ENCODE data around the gene FARS2. TPM values are rescaled to one million over a fixed set of nuclear protein-coding genes. Genes with fewer than 3 reads are reported as not detected.

FARS2 gene
- total RNA-seq, 1 experiment from 2014 or later = 13.8 TPM

DNA sequence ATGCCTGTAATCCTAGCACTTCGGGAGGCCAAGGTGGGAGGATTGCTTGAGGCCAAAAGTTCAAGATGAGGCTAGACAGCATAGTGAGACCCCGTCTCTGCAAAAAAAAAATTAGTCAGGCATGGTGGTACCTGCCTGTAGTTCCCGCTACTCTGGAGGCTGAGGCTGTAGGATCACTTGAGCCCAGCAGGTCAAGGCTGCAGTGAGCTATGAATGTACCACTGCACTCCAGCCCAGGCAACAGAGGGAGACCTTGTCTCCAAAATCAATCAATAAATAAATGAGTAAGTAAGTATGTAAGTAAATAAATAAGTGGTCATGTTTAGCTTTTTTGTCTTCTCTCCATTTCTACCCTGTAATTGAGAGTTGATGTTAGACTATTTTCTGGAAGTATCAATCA, 336.8 kb downstream of the FARS2 start:
- CTCF ChIA-PET = no interaction called here
- RAD21 ChIA-PET (ENCODE audit: low non-redundant PET in 1 of 2, low total read pairs in 2 of 2, uncharacterized antibody in 2 of 2, unreplicated experiment in 2 of 2) = no interaction called here
- POLR2A ChIA-PET = no interaction called here
- TF ChIP-seq ZNF274 (IDR thresholded peaks at IDR 0.05; ENCODE audit: low read depth, low read length) (no peak), EZH2 (IDR thresholded peaks at IDR 0.05) (no peak), SP1 (IDR thresholded peaks at IDR 0.05; ENCODE audit: low read depth) (no peak), YY1 (IDR thresholded peaks at IDR 0.05; ENCODE audit: extremely low read depth, insufficient replicate concordance, low read depth, low read length) (no peak), REST (IDR thresholded peaks at IDR 0.05; ENCODE audit: low read depth) (no peak), EZH2phosphoT487 (IDR thresholded peaks at IDR 0.05; ENCODE audit: borderline replicate concordance) (no peak), SIN3A (IDR thresholded peaks at IDR 0.05; ENCODE audit: low read depth) (no peak), POLR2AphosphoS5 (IDR thresholded peaks at IDR 0.05; ENCODE audit: low read depth, low read length) (no peak), FOSL1 (IDR thresholded peaks at IDR 0.05; ENCODE audit: low read depth) (no peak)
- TF ChIP-seq, protein P1, sequence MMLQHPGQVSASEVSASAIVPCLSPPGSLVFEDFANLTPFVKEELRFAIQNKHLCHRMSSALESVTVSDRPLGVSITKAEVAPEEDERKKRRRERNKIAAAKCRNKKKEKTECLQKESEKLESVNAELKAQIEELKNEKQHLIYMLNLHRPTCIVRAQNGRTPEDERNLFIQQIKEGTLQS (IDR thresholded peaks at IDR 0.05) = no peak
- Histone ChIP-seq H2AFZ (ENCODE audit: low read depth, low read length, poor library complexity, severe bottlenecking) (no peak overlapping the region), H3K9ac (ENCODE audit: low read length) (no peak overlapping the region), H3K9me3 (ENCODE audit: control insufficient read depth in 1 of 2, insufficient read depth in 1 of 2, low read depth in 1 of 2, low read length in 2 of 2) (no peaks in the 10 kb centered on the region), H3K4me3 (replicated peaks in 1 of 2; ENCODE audit: low read depth in 1 of 2, low read length in 2 of 2) (no peak overlapping the region), H4K20me1 (ENCODE audit: insufficient read depth) (no peaks in the 10 kb centered on the region), H3K4me1 (ENCODE audit: control insufficient read depth in 1 of 2, insufficient read depth in 2 of 2, low read length in 2 of 2) (no peaks in the 10 kb centered on the region), H3K27me3 (ENCODE audit: insufficient read depth, low read length) (no peaks in the 10 kb centered on the region), H3K27ac (ENCODE audit: low read depth, low read length) (no peak overlapping the region), H3K79me2 (ENCODE audit: insufficient read depth, low read length) (no peaks in the 10 kb centered on the region), H3K4me2 (ENCODE audit: low read length) (no peak overlapping the region), H3K36me3 (ENCODE audit: control insufficient read depth in 1 of 2, insufficient read depth in 2 of 2, low read length in 2 of 2) (no peaks in the 10 kb centered on the region), H3K9me2 (ENCODE audit: insufficient read depth) (no peaks in the 10 kb centered on the region)
- BruUV-seq (replicated peaks) = no TSS peak
- ATAC-seq (no peak), DNase-seq (ENCODE audit: low read depth, low spot score) (no peak)
- intact Hi-C loops (cut with micrococcal nuclease) = no loop called here

Measured in HCT116 (cell line).